CD8-positive, alpha-beta memory T cell (primary cell): Measurements from ENCODE around the gene ADIPOR1. TPM values are rescaled to one million over a fixed set of nuclear protein-coding genes. Genes with fewer than 3 reads are reported as not detected.
A peak's percentile ranks its signal among the peaks of the same experiment; 100 is the strongest.
"Not testable (repeated sequence)": the region's sequence is repeated elsewhere in the genome, so short reads cannot be mapped to it uniquely, and the experiment has no call there.

Source experiments
- CTCF ChIA-PET: fragments of 350-600 bp; sonication (Branson Sonifier 250); formaldehyde crosslinking; loops from one replicate; lab custom pipeline; 2021; ENCODE audit warnings: antibody characterized with exemption; lab: Charles Lee
- POLR2A ChIA-PET: fragments of 350-600 bp; sonication (Branson Sonifier 250); formaldehyde crosslinking; loops from one replicate; lab custom pipeline; 2021; ENCODE audit warnings: antibody characterized with exemption; lab: Charles Lee
- DNase-seq, 5 donors: peaks; one replicate each; pipeline versions ENCODE4 v3.0.0 to v3.0.0-alpha.2; 2020 to 2022; ENCODE audit warnings: mixed read lengths in 1 of 5
- H3K27ac ChIP-seq: one replicate; pipeline ENCODE4 v1.7.0; 2013; ENCODE audit warnings: low read depth, mild to moderate bottlenecking, low read length, moderate library complexity
- H3K27me3 ChIP-seq: 2 replicates; pipeline ENCODE4 v1.7.0; 2013; ENCODE audit warnings: low read length, mild to moderate bottlenecking; ENCODE audit not compliant: insufficient read depth, poor library complexity, severe bottlenecking
- H3K36me3 ChIP-seq: 2 replicates; pipeline ENCODE4 v1.7.0; 2013; ENCODE audit warnings: mild to moderate bottlenecking, low read length, moderate library complexity; ENCODE audit not compliant: insufficient read depth
- H3K4me1 ChIP-seq: 2 replicates; pipeline ENCODE4 v1.7.0; 2013; ENCODE audit warnings: mild to moderate bottlenecking, low read length, moderate library complexity; ENCODE audit not compliant: insufficient read depth
- H3K4me3 ChIP-seq: 2 replicates; pipeline ENCODE4 v1.7.0; 2013; ENCODE audit warnings: mild to moderate bottlenecking, low read length
- H3K9me3 ChIP-seq: 2 replicates; pipeline ENCODE4 v1.7.0; 2013; ENCODE audit warnings: mild to moderate bottlenecking, low read length
- H3K27ac Mint-ChIP-seq, 8 donors: one replicate each; pipeline ENCODE4 v1.8.0; 2020 to 2021; ENCODE audit warnings: mixed read lengths in 8 of 8, mild to moderate bottlenecking in 6 of 8, inconsistent platforms in 3 of 8, moderate library complexity in 3 of 8
- H3K27me3 Mint-ChIP-seq, 2 donors: one replicate each; pipeline ENCODE4 v1.8.0; 2020 to 2021; ENCODE audit warnings: mixed read lengths in 2 of 2, mild to moderate bottlenecking in 1 of 2, moderate library complexity in 1 of 2
- H3K36me3 Mint-ChIP-seq, 3 donors: one replicate each; pipeline ENCODE4 v1.8.0; 2020 to 2021; ENCODE audit warnings: mixed read lengths in 3 of 3, inconsistent platforms in 1 of 3, mild to moderate bottlenecking in 1 of 3
- H3K4me1 Mint-ChIP-seq, 3 donors: one replicate each; pipeline ENCODE4 v1.8.0; 2020 to 2021; ENCODE audit warnings: mixed read lengths in 3 of 3, inconsistent platforms in 1 of 3, mild to moderate bottlenecking in 1 of 3
- H3K4me3 Mint-ChIP-seq, 7 donors: one replicate each; pipeline ENCODE4 v1.8.0; 2020 to 2021; ENCODE audit warnings: mixed read lengths in 7 of 7, mild to moderate bottlenecking in 6 of 7, moderate library complexity in 4 of 7, inconsistent platforms in 2 of 7
- H3K9me3 Mint-ChIP-seq, 5 donors: one replicate each; pipeline ENCODE4 v1.8.0; 2020 to 2022; ENCODE audit warnings: mixed read lengths in 5 of 5, mild to moderate bottlenecking in 3 of 5, moderate library complexity in 2 of 5, inconsistent platforms in 1 of 5
- polyA plus RNA-seq: library from polyadenylated mRNA; unstranded; fragments of 300-500 nt; fragmentation: Illumina TruSeq; gene quantifications from one replicate; pipeline ENCODE4 v1.2.3, GENCODE V29; 2021
- total RNA-seq, 2 experiments: library from RNA; stranded (reverse); gene quantifications; one replicate each; pipeline ENCODE4 v1.2.3, GENCODE V29; 2021

Gene ADIPOR1
- total and polyA plus RNA-seq, 3 experiments from 2014 or later: 91.0 to 104 (median 95.4) TPM

DNA sequence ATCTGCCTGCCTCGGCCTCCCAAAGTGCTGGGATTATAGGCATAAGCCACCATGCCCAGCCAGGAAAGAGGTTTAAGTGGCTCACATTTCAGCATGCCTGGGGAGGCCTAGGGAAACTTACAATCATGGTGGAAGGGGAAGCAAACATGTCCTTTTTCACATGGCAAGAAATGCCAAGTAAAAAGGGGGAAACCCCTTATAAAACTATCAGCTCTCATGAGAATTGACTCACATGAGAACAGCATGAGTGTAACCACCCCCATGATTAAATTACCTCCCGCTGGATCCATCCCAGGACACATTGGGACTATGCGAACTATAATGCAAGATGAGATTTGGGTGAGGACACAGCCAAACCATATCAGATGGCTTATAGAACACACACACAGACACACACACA, 22.3 kb downstream of the ADIPOR1 start:
- ChIA-PET CTCF (no interaction called here), POLR2A (no interaction called here)
- H3K9me3 Mint-ChIP-seq: no peaks in the 10 kb centered on the region

DNA sequence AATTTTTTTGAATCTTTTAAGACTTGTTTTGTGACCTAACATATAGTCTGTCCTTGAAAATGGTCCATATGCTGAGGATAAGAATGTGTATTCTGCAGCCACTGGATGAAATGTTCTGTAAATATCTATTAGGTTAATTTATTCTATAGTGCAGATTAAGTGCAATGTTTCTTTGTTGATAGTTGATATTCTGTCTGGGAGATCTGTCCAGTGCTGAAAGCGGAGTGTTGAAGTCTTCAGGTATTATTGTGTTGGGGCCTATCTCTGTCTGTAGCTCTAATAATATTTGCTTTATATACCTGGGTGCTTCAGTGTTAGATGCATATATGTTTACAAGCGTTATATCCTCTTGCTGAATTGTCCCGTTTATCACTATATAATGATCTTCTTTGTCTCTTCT, 23.4 kb downstream of the ADIPOR1 start:
- Mint-ChIP-seq H3K4me1 (no peaks in the 10 kb centered on the region), H3K27ac (no peak overlapping the region), H3K4me3 (no peak overlapping the region), H3K27me3 (peaks cover 9 to 26% of the 10 kb centered on the region in 2 donors), H3K36me3 (peaks cover 0 to 5% (median 0%) of the 10 kb centered on the region in 3 donors), H3K9me3 (no peaks in the 10 kb centered on the region)
- POLR2A ChIA-PET: no interaction called here
- Histone ChIP-seq H3K4me1 (no peaks in the 10 kb centered on the region), H3K4me3 (no peak overlapping the region), H3K27ac (no peak overlapping the region), H3K9me3 (no peaks in the 10 kb centered on the region), H3K36me3 (no peaks in the 10 kb centered on the region), H3K27me3 (no peaks in the 10 kb centered on the region)
- no peak for DNase-seq
- CTCF ChIA-PET: no interaction called here

More for the DNA sequence above, 22.3 kb downstream of the ADIPOR1 start:
- Mint-ChIP-seq H3K27ac (no peak overlapping the region), H3K4me1 (no peaks in the 10 kb centered on the region), H3K36me3 (peaks cover 0 to 11% (median under 1%) of the 10 kb centered on the region in 3 donors), H3K27me3 (peaks cover 8 to 26% of the 10 kb centered on the region in 2 donors), H3K4me3 (no peak overlapping the region)
- Histone ChIP-seq H3K9me3 (no peaks in the 10 kb centered on the region), H3K27ac (no peak overlapping the region), H3K27me3 (no peaks in the 10 kb centered on the region), H3K4me3 (no peak overlapping the region), H3K36me3 (no peaks in the 10 kb centered on the region), H3K4me1 (no peaks in the 10 kb centered on the region)
- no peak for DNase-seq

DNA sequence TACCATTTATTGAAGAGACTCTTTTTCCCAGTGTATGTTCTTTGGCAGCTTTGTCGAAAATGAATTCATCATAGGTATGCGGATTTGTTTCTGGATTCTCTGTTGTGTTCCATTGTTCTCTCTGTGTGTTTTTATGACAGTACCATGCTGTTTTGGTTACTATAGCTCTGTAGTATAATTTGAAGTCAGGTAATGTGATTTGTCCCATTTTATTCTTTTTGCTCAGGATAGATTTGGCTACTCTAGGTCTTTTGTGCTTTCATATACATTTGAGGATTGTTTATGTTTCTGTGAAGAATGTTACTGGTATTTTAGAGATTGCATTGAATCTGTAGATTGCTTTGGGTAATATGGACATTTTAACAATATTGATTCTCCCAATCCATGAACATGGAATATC, 25.6 kb downstream of the ADIPOR1 start:
- no peak overlapping the region for H3K27ac ChIP-seq
- H3K9me3 Mint-ChIP-seq: no peaks in the 10 kb centered on the region
- H3K4me3 Mint-ChIP-seq: peak overlapping the region in 1 of 7 donors; percentile 29
- DNase-seq: no peak
- no peaks in the 10 kb centered on the region for H3K36me3 Mint-ChIP-seq
- no peaks in the 10 kb centered on the region for H3K4me1 Mint-ChIP-seq
- no peaks in the 10 kb centered on the region for H3K9me3 ChIP-seq
- H3K27ac Mint-ChIP-seq: no peak overlapping the region
- H3K36me3 ChIP-seq: no peaks in the 10 kb centered on the region
- H3K4me1 ChIP-seq: no peaks in the 10 kb centered on the region
- CTCF ChIA-PET: no interaction called here
- no peak overlapping the region for H3K4me3 ChIP-seq
- POLR2A ChIA-PET: no interaction called here
- peaks cover 9 to 26% of the 10 kb centered on the region in 2 donors for H3K27me3 Mint-ChIP-seq
- no peaks in the 10 kb centered on the region for H3K27me3 ChIP-seq

- H3K27ac ChIP-seq: peak within 1 kb of the TSS; percentile 98
- H3K4me1 ChIP-seq: peaks cover 26% of the 10 kb centered on the region
- peak; percentile 93 to 96 (median 95) for DNase-seq
- Mint-ChIP-seq H3K27ac (peak within 1 kb of the TSS; percentile 90 to 99 (median 94)), H3K4me1 (peaks cover 29 to 41% (median 37%) of the 10 kb centered on the region in 3 donors), H3K9me3 (no peaks in the 10 kb centered on the region), H3K27me3 (peaks cover 0 to 2% of the 10 kb centered on the region in 2 donors), H3K4me3 (peak within 1 kb of the TSS; percentile 92 to 98 (median 93)), H3K36me3 (peaks cover 0 to 30% (median 6%) of the 10 kb centered on the region in 3 donors)
- H3K36me3 ChIP-seq: peaks cover 7% of the 10 kb centered on the region
- no peaks in the 10 kb centered on the region for H3K27me3 ChIP-seq
- CTCF ChIA-PET: interaction anchor here (0.7 to 1.3 kb wide), 7 partner anchors 15 to 123 kb away, joined by 3 to 8 read pairs (median 3); partner anchors contain the start of gene TMEM183A
- H3K4me3 ChIP-seq: peak within 1 kb of the TSS; percentile 86
- H3K9me3 ChIP-seq: no peaks in the 10 kb centered on the region
- POLR2A ChIA-PET: interaction anchor here (0.6 to 1.3 kb wide), 6 partner anchors 12 to 82 kb away, joined by 3 to 9 read pairs (median 3); partner anchors contain the start of gene TMEM183A
Observed at GRCh38 chr1:202926581-202927491, 31.3 kb downstream of the ADIPOR1 start, which contains the start of gene KLHL12. TSS of gene KLHL12 (minus strand) at chr1:202927234. CDS start at chr1:202925162, 2,072 bp downstream.

DNA sequence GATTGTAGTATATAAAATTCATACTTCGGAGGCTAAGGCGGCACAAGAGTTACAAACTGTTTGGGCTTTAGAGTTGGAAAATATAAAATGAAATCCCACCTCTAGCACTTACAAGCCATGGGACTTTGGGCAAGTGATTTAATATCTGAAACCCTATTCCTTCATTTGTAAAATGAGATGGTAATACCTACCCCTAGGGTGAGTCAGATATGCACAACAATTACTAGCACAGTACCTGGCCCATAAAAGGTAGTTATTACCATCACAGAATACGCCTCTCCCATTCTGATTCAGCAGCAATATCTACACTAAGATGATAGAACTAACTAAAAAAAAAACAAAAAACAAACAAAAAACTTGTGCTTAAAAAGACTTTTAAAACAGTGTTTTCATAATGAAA, 34.6 kb downstream of the ADIPOR1 start:
- no peaks in the 10 kb centered on the region for H3K27me3 ChIP-seq
- CTCF ChIA-PET: no interaction called here
- Mint-ChIP-seq H3K27me3 (no peaks in the 10 kb centered on the region), H3K4me3 (no peak overlapping the region), H3K36me3 (peaks cover 0 to 42% (median 6%) of the 10 kb centered on the region in 3 donors), H3K27ac (peak overlapping the region in 1 of 8 donors; percentile 37), H3K4me1 (peaks cover 32 to 46% (median 38%) of the 10 kb centered on the region in 3 donors), H3K9me3 (no peaks in the 10 kb centered on the region)
- no peak overlapping the region for H3K27ac ChIP-seq
- no peak for DNase-seq
- peaks cover 12% of the 10 kb centered on the region for H3K36me3 ChIP-seq
- POLR2A ChIA-PET: no interaction called here
- no peaks in the 10 kb centered on the region for H3K9me3 ChIP-seq
- no peak overlapping the region for H3K4me3 ChIP-seq
- peaks cover 26% of the 10 kb centered on the region for H3K4me1 ChIP-seq

- H3K4me1 ChIP-seq: peaks cover 16% of the 10 kb centered on the region
- CTCF ChIA-PET: no interaction called here
- no peak overlapping the region for H3K27ac ChIP-seq
- DNase-seq: no peak
- no peaks in the 10 kb centered on the region for H3K27me3 ChIP-seq
- Mint-ChIP-seq H3K36me3 (peaks cover 0 to 67% (median 10%) of the 10 kb centered on the region in 3 donors), H3K27ac (no peak overlapping the region), H3K4me1 (peaks cover 19 to 29% (median 20%) of the 10 kb centered on the region in 3 donors), H3K4me3 (no peak overlapping the region), H3K27me3 (no peaks in the 10 kb centered on the region), H3K9me3 (no peaks in the 10 kb centered on the region)
- peaks cover 29% of the 10 kb centered on the region for H3K36me3 ChIP-seq
- POLR2A ChIA-PET: no interaction called here
- no peak overlapping the region for H3K4me3 ChIP-seq
- no peaks in the 10 kb centered on the region for H3K9me3 ChIP-seq
Observed at GRCh38 chr1:202919615-202920014, 38.5 kb downstream of the ADIPOR1 start.

DNA sequence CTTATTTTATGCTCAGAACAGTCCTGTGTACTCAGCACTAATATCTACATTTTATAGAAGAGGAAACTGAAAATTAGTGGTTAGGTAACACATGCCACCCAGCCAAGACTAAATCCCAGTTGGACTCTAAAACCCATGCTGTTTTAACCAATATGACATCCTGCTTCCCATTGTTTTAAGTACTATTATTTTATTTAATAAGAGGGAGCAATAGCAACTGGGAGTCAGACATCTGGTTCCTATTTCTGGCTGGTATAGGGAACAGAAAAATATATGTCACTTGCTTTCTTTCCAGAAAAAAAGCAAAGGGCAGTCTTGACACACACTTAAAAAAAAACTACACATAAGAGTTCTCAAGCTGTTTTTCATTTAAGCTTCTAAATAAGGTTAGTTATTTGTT, 43.0 kb downstream of the ADIPOR1 start:
- DNase-seq: no peak
- peaks cover 39% of the 10 kb centered on the region for H3K36me3 ChIP-seq
- POLR2A ChIA-PET: interaction anchor here (1.1 kb wide), 1 partner anchor 13 kb away, joined by 3 read pairs; no protein-coding TSS in a partner anchor
- Mint-ChIP-seq H3K4me3 (no peak overlapping the region), H3K27ac (no peak overlapping the region), H3K36me3 (peaks cover 4 to 92% (median 27%) of the 10 kb centered on the region in 3 donors), H3K4me1 (peaks cover 4 to 25% (median 23%) of the 10 kb centered on the region in 3 donors), H3K9me3 (no peaks in the 10 kb centered on the region), H3K27me3 (no peaks in the 10 kb centered on the region)
- no peak overlapping the region for H3K4me3 ChIP-seq
- H3K4me1 ChIP-seq: no peaks in the 10 kb centered on the region
- H3K27ac ChIP-seq: no peak overlapping the region
- H3K9me3 ChIP-seq: no peaks in the 10 kb centered on the region
- CTCF ChIA-PET: interaction anchor here (1.0 kb wide), 1 partner anchor 84 kb away, joined by 3 read pairs; no protein-coding TSS in a partner anchor
- H3K27me3 ChIP-seq: no peaks in the 10 kb centered on the region

DNA sequence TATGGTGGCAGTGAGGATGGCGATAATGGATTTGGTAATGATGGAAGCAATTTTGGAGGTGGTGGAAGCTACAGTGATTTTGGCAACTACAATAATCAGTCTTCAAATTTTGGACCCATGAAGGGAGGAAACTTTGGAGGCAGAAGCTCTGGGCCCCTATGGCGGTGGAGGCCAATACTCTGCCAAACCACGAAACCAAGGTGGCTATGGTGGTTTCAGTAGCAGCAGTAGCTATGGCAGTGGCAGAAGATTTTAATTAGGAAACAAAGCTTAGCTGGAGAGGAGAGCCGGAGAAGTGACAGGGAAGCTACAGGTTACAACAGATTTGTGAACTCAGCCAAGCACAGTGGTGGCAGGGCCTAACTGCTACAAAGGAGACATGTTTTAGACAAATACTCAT, 45.6 kb downstream of the ADIPOR1 start:
- Mint-ChIP-seq H3K27ac (peak overlapping the region in 3 of 8 donors; percentile 11 to 89 (median 65)), H3K4me3 (peak overlapping the region in 1 of 7 donors; percentile 11), H3K36me3 (peaks cover 4 to 94% (median 31%) of the 10 kb centered on the region in 3 donors), H3K4me1 (peaks cover 4 to 25% (median 18%) of the 10 kb centered on the region in 3 donors)
- POLR2A ChIA-PET, H3K27me3 ChIP-seq, H3K9me3 Mint-ChIP-seq, H3K27me3 Mint-ChIP-seq, H3K27ac ChIP-seq, DNase-seq, H3K4me3 ChIP-seq, H3K9me3 ChIP-seq, H3K4me1 ChIP-seq: not testable (repeated sequence)
- H3K36me3 ChIP-seq: peaks cover 38% of the 10 kb centered on the region
- CTCF ChIA-PET: interaction anchor here (1.2 kb wide), 1 partner anchor 15 kb away, joined by 3 read pairs; the partner anchor contains the start of gene KLHL12
